ENCODE data around the gene MAP1LC3B.

MAP1LC3B gene

GRCh38 chr16:87420026-87421002, 28.2 kb downstream of the MAP1LC3B start:
- no peak for DNase-seq (ENCODE audit: low read depth)
- no peak overlapping the region for H3K4me3 ChIP-seq (ENCODE audit: low read depth, low read length)

GRCh38 chr16:87421003-87421912, 29.1 kb downstream of the MAP1LC3B start:
- no peak overlapping the region for H3K4me3 ChIP-seq (ENCODE audit: low read depth, low read length)
- no peak for DNase-seq (ENCODE audit: low read depth)

- no peak for DNase-seq (ENCODE audit: low read depth)
- H3K4me3 ChIP-seq (ENCODE audit: low read depth, low read length) = no peak overlapping the region
Observed at GRCh38 chr16:87422106-87422505, 30.0 kb downstream of the MAP1LC3B start.

GRCh38 chr16:87423429-87423828, 31.3 kb downstream of the MAP1LC3B start:
- H3K4me3 ChIP-seq (ENCODE audit: low read depth, low read length) = no peak overlapping the region
- DNase-seq (ENCODE audit: low read depth) = no peak

- DNase-seq (ENCODE audit: low read depth) = no peak
Observed at GRCh38 chr16:87424266-87424665, 32.1 kb downstream of the MAP1LC3B start.

GRCh38 chr16:87425941-87426340, 33.8 kb downstream of the MAP1LC3B start:
- no peak overlapping the region for H3K4me3 ChIP-seq (ENCODE audit: low read depth, low read length)
- no peak for DNase-seq (ENCODE audit: low read depth)

More at GRCh38 chr16:87424266-87424665, 32.1 kb downstream of the MAP1LC3B start:
- no peak overlapping the region for H3K4me3 ChIP-seq (ENCODE audit: low read depth, low read length)

- H3K4me3 ChIP-seq (ENCODE audit: low read depth, low read length) = no peak overlapping the region
- DNase-seq (ENCODE audit: low read depth) = no peak
Observed at GRCh38 chr16:87426423-87427215, 34.5 kb downstream of the MAP1LC3B start.

- H3K4me3 ChIP-seq (ENCODE audit: low read depth, low read length) = no peak overlapping the region
Observed at GRCh38 chr16:87431926-87432325, 39.8 kb downstream of the MAP1LC3B start.

GRCh38 chr16:87432330-87432915, 40.3 kb downstream of the MAP1LC3B start:
- DNase-seq (ENCODE audit: low read depth) = no peak
- no peak overlapping the region for H3K4me3 ChIP-seq (ENCODE audit: low read depth, low read length)

More at GRCh38 chr16:87431926-87432325, 39.8 kb downstream of the MAP1LC3B start:
- peak; percentile 64 for DNase-seq (ENCODE audit: low read depth)

GRCh38 chr16:87434146-87434667, 42.1 kb downstream of the MAP1LC3B start:
- no peak for DNase-seq (ENCODE audit: low read depth)
- H3K4me3 ChIP-seq (ENCODE audit: low read depth, low read length) = no peak overlapping the region

- peak overlapping the region; percentile 31 for H3K4me3 ChIP-seq (ENCODE audit: low read depth, low read length)
- DNase-seq (ENCODE audit: low read depth) = peak; percentile 51
Observed at GRCh38 chr16:87435372-87436224, 43.5 kb downstream of the MAP1LC3B start.

- DNase-seq (ENCODE audit: low read depth) = peak; percentile 24
- peak overlapping the region; percentile 31 for H3K4me3 ChIP-seq (ENCODE audit: low read depth, low read length)
Observed at GRCh38 chr16:87436225-87437172, 44.4 kb downstream of the MAP1LC3B start.

- no peak for DNase-seq (ENCODE audit: low read depth)
- H3K4me3 ChIP-seq (ENCODE audit: low read depth, low read length) = no peak overlapping the region
Observed at GRCh38 chr16:87437327-87437726, 45.2 kb downstream of the MAP1LC3B start.

- no peak overlapping the region for H3K4me3 ChIP-seq (ENCODE audit: low read depth, low read length)
- DNase-seq (ENCODE audit: low read depth) = no peak
Observed at GRCh38 chr16:87437911-87438610, 45.9 kb downstream of the MAP1LC3B start.

- no peak for DNase-seq (ENCODE audit: low read depth)
- H3K4me3 ChIP-seq (ENCODE audit: low read depth, low read length) = no peak overlapping the region
Observed at GRCh38 chr16:87438611-87438985, 46.5 kb downstream of the MAP1LC3B start.

GRCh38 chr16:87439926-87440325, 47.8 kb downstream of the MAP1LC3B start:
- no peak for DNase-seq (ENCODE audit: low read depth)
- H3K4me3 ChIP-seq (ENCODE audit: low read depth, low read length) = no peak overlapping the region
